H9 (cell line): ENCODE results near the gene NAIF1. TPM values are rescaled to one million over a fixed set of nuclear protein-coding genes. Genes with fewer than 3 reads are reported as not detected.

ENCODE experiments used
- DNase-seq: peaks from one replicate; pipeline ENCODE4 v3.0.0-alpha.2; 2017
- H2AFZ ChIP-seq: one replicate; pipeline ENCODE4 v1.6.1; 2013; ENCODE audit warnings: mild to moderate bottlenecking, low read length, control low read depth, moderate library complexity
- H2AK5ac ChIP-seq: 2 replicates; pipeline ENCODE4 v1.6.1; 2013; ENCODE audit warnings: low read length, control low read depth, mixed read lengths; ENCODE audit not compliant: insufficient read length
- H2BK120ac ChIP-seq: one replicate; pipeline ENCODE4 v1.6.1; 2013; ENCODE audit warnings: low read depth, mild to moderate bottlenecking, low read length, control low read depth, inconsistent platforms; ENCODE audit not compliant: poor library complexity, severe bottlenecking
- H2BK12ac ChIP-seq: 2 replicates; pipeline ENCODE4 v1.6.1; 2013; ENCODE audit warnings: low read length, control low read depth, mixed read lengths, low read depth; ENCODE audit not compliant: insufficient read length
- H2BK15ac ChIP-seq: 2 replicates; pipeline ENCODE4 v1.6.1; 2013; ENCODE audit warnings: low read depth, low read length, control low read depth
- H2BK20ac ChIP-seq: one replicate; pipeline ENCODE4 v1.6.1; 2013; ENCODE audit warnings: low read depth, mild to moderate bottlenecking, low read length, control low read depth, inconsistent platforms; ENCODE audit not compliant: poor library complexity, severe bottlenecking
- H2BK5ac ChIP-seq: 2 replicates; pipeline ENCODE4 v1.6.1; 2013; ENCODE audit warnings: low read length, control low read depth, mixed read lengths; ENCODE audit not compliant: insufficient read length
- H3K14ac ChIP-seq: 2 replicates; pipeline ENCODE4 v1.6.1; 2013; ENCODE audit warnings: low read length, control low read depth; ENCODE audit not compliant: insufficient read depth
- H3K18ac ChIP-seq: 2 replicates; pipeline ENCODE4 v1.6.1; 2013; ENCODE audit warnings: low read depth, mild to moderate bottlenecking, mixed read lengths, low read length, control low read depth; ENCODE audit not compliant: insufficient read length
- H3K23ac ChIP-seq: 2 replicates; pipeline ENCODE4 v1.6.1; 2013; ENCODE audit warnings: low read length, control low read depth, mixed read lengths, low read depth; ENCODE audit not compliant: insufficient read length
- H3K23me2 ChIP-seq: 2 replicates; pipeline ENCODE4 v1.6.1; 2013; ENCODE audit warnings: low read depth, mild to moderate bottlenecking, mixed read lengths, low read length, control low read depth; ENCODE audit not compliant: insufficient read length, poor library complexity, severe bottlenecking
- H3K27ac ChIP-seq: 2 replicates; pipeline ENCODE4 v1.5.1; 2013; ENCODE audit warnings: low read length, control low read depth, mixed read lengths, low read depth; ENCODE audit not compliant: insufficient read length
- H3K27me3 ChIP-seq: 2 replicates; pipeline ENCODE4 v1.6.1; 2013; ENCODE audit warnings: low read length, control low read depth, inconsistent platforms; ENCODE audit not compliant: insufficient read depth
- H3K4ac ChIP-seq: 2 replicates; pipeline ENCODE4 v1.6.1; 2013; ENCODE audit warnings: low read depth, mild to moderate bottlenecking, control low read depth, inconsistent platforms, low read length, moderate library complexity
- H3K4me1 ChIP-seq: 2 replicates; pipeline ENCODE4 v1.6.1; 2013; ENCODE audit warnings: low read length, control low read depth, inconsistent platforms; ENCODE audit not compliant: insufficient read depth
- H3K4me2 ChIP-seq: 2 replicates; pipeline ENCODE4 v1.6.1; 2013; ENCODE audit warnings: low read length, control low read depth, mixed read lengths; ENCODE audit not compliant: insufficient read length, insufficient read depth
- H3K56ac ChIP-seq: 2 replicates; pipeline ENCODE4 v1.6.1; 2013; ENCODE audit warnings: low read depth, mild to moderate bottlenecking, mixed read lengths, low read length, control low read depth; ENCODE audit not compliant: insufficient read length
- H3K79me1 ChIP-seq: 2 replicates; pipeline ENCODE4 v1.6.1; 2013; ENCODE audit warnings: low read depth, mild to moderate bottlenecking, moderate library complexity, low read length, control low read depth, inconsistent platforms; ENCODE audit not compliant: insufficient read depth, poor library complexity, severe bottlenecking
- H3K79me2 ChIP-seq: 2 replicates; pipeline ENCODE4 v1.6.1; 2013; ENCODE audit warnings: low read length, control low read depth, inconsistent platforms; ENCODE audit not compliant: insufficient read depth
- H3K9ac ChIP-seq: 2 replicates; pipeline ENCODE4 v1.6.1; 2013; ENCODE audit warnings: low read length, control low read depth, mixed read lengths; ENCODE audit not compliant: insufficient read length; ENCODE audit errors: extremely low read depth
- H3K9me3 ChIP-seq: one replicate; pipeline ENCODE4 v1.6.1; 2013; ENCODE audit warnings: low read depth, low read length, inconsistent platforms; ENCODE audit not compliant: control insufficient read depth
- H3T11ph ChIP-seq: one replicate; pipeline ENCODE4 v1.6.1; 2013; ENCODE audit warnings: mild to moderate bottlenecking, low read length, control low read depth, inconsistent platforms
- H4K20me1 ChIP-seq: one replicate; pipeline ENCODE4 v1.6.1; 2013; ENCODE audit not compliant: control insufficient read depth, insufficient read length, insufficient read depth
- H4K5ac ChIP-seq: 2 replicates; pipeline ENCODE4 v1.6.1; 2013; ENCODE audit warnings: low read depth, mild to moderate bottlenecking, mixed read lengths, low read length, control low read depth; ENCODE audit not compliant: insufficient read length
- H4K8ac ChIP-seq: replicated peaks from 2 replicates; pipeline ENCODE4 v1.6.1; 2013; ENCODE audit warnings: low read length, control low read depth, mixed read lengths, low read depth; ENCODE audit not compliant: insufficient read length
- H4K91ac ChIP-seq: 2 replicates; pipeline ENCODE4 v1.6.1; 2013; ENCODE audit warnings: low read depth, mild to moderate bottlenecking, moderate library complexity, mixed read lengths, low read length, control low read depth; ENCODE audit not compliant: insufficient read length
- H3K27ac Mint-ChIP-seq, 3 experiments: 2 replicates in 2 of 3; 3 replicates in 1 of 3; pipeline ENCODE4 v1.8.0; 2020 to 2021; ENCODE audit warnings: mixed read lengths in 3 of 3, mild to moderate bottlenecking in 1 of 3, moderate library complexity in 1 of 3
- H3K27me3 Mint-ChIP-seq: 2 replicates; pipeline ENCODE4 v1.8.0; 2021; ENCODE audit warnings: low read depth, mild to moderate bottlenecking, moderate library complexity, mixed read lengths
- H3K36me3 Mint-ChIP-seq, 3 experiments: 2 replicates in 2 of 3; 3 replicates in 1 of 3; pipeline ENCODE4 v1.8.0; 2020 to 2021; ENCODE audit warnings: low read depth in 3 of 3, mixed read lengths in 3 of 3; ENCODE audit not compliant: insufficient read depth in 1 of 3
- H3K4me1 Mint-ChIP-seq, 2 experiments: 2 replicates each; pipeline ENCODE4 v1.8.0; 2020; ENCODE audit warnings: mixed read lengths in 2 of 2
- H3K4me3 Mint-ChIP-seq, 2 experiments: 2 replicates in 1 of 2; 3 replicates in 1 of 2; pipeline ENCODE4 v1.8.0; 2020 to 2021; ENCODE audit warnings: mild to moderate bottlenecking in 2 of 2, mixed read lengths in 2 of 2, moderate library complexity in 1 of 2
- H3K9me3 Mint-ChIP-seq, 2 experiments: 2 replicates in 1 of 2; 3 replicates in 1 of 2; pipeline ENCODE4 v1.8.0; 2020; ENCODE audit warnings: mild to moderate bottlenecking in 2 of 2, mixed read lengths in 2 of 2, moderate library complexity in 1 of 2
- CTCF ChIP-seq: fragments of 200-600 bp; sonication (generic); conservative IDR thresholded peaks from 3 replicates; pipeline ENCODE4 v1.8.0; 2021; ENCODE audit warnings: antibody characterized with exemption, mild to moderate bottlenecking
- WGBS: extraction: QIAGEN DNeasy Blood & Tissue Kit; methylation state at CpG from one replicate; pipeline ENCODE4 v1.1.7; 2013; ENCODE audit warnings: missing lambda C conversion rate, low lambda C conversion rate, mixed read lengths; ENCODE audit not compliant: insufficient read length; ENCODE audit errors: extremely low coverage; 5-methylcytosine and 5-hydroxymethylcytosine counted together
- total RNA-seq: library from RNA; stranded (reverse); gene quantifications from 2 replicates; pipeline ENCODE4 v1.2.1, GENCODE V29; 2021

The NAIF1 gene
- total RNA-seq, 1 experiment from 2014 or later: 6.3 TPM

GRCh38 chr9:128116104-128117083 lies 49.3 kb upstream of the NAIF1 start:
- Histone ChIP-seq H2BK120ac (no peak overlapping the region), H3K4ac (no peak overlapping the region), H3K9me3 (no peaks in the 10 kb centered on the region), H2AFZ (no peak overlapping the region), H4K8ac (no peak overlapping the region), H2BK15ac (no peak overlapping the region), H2AK5ac (no peak overlapping the region), H3K23ac (no peak overlapping the region), H2BK12ac (no peak overlapping the region), H3K79me1 (no peaks in the 10 kb centered on the region), H3K23me2 (no peaks in the 10 kb centered on the region), H3K14ac (no peak overlapping the region), H3K27me3 (no peaks in the 10 kb centered on the region), H3K4me2 (no peak overlapping the region), H3K56ac (no peak overlapping the region), H2BK20ac (no peak overlapping the region), H4K20me1 (no peaks in the 10 kb centered on the region), H2BK5ac (no peak overlapping the region), H4K5ac (no peak overlapping the region), H3K27ac (no peak overlapping the region), H3K18ac (no peak overlapping the region), H4K91ac (no peak overlapping the region), H3K9ac (no peak overlapping the region), H3T11ph (no peak overlapping the region), H3K4me1 (no peaks in the 10 kb centered on the region), H3K79me2 (no peaks in the 10 kb centered on the region)
- no peak overlapping the region; a peak in 1 of 5 replicates for H3K4me3 Mint-ChIP-seq
- H3K36me3 Mint-ChIP-seq: peaks cover 10 to 53% (median 12%) of the 10 kb centered on the region in 3 experiments; a peak in 6 of 7 replicates
- DNase-seq: no peak
- H3K27me3 Mint-ChIP-seq: no peaks in the 10 kb centered on the region
- whole genome bisulfite sequencing: no CpG with 5 or more reads among the region's 16 CpGs
- peaks cover 8 to 11% of the 10 kb centered on the region in 2 experiments; a peak in 3 of 4 replicates for H3K4me1 Mint-ChIP-seq
- H3K9me3 Mint-ChIP-seq: peaks cover 0 to 3% of the 10 kb centered on the region in 2 experiments; a peak in 1 of 5 replicates
- no peak for TF ChIP-seq CTCF
- no peak overlapping the region for H3K27ac Mint-ChIP-seq
